DOHH2 (cell line): ENCODE measurements around the gene TBL1X.

ENCODE experiments used
- CTCF ChIP-seq: fragments of 200-600 bp; sonication (generic); IDR thresholded peaks from one replicate; pipeline ENCODE4 v1.5.1; 2014; ENCODE audit warnings: antibody characterized with exemption, mild to moderate bottlenecking, low read depth, low read length; ENCODE audit not compliant: poor library complexity, severe bottlenecking
- EZH2phosphoT487 ChIP-seq: fragments of 200-600 bp; sonication (generic); IDR thresholded peaks from 2 replicates; pipeline ENCODE4 v1.6.1; 2017; ENCODE audit warnings: borderline replicate concordance, mild to moderate bottlenecking, antibody characterized with exemption, low read length, moderate library complexity, mixed read lengths

- TF ChIP-seq CTCF (no peak), EZH2phosphoT487 (no peak)
Observed at GRCh38 chrX:9656277-9656676, 191.4 kb downstream of the TBL1X start.
